SU-DHL-6 (cell line): ENCODE data around the gene CD207.

Experiments used
- H2AFZ ChIP-seq: fragments of 200-600 bp; sonication (generic); 2 replicates; pipeline ENCODE4 v1.6.1; 2014; ENCODE audit warnings: low read depth, mild to moderate bottlenecking, moderate library complexity, mixed read lengths, antibody characterized with exemption, low read length; ENCODE audit not compliant: severe bottlenecking
- H3F3A ChIP-seq: fragments of 200-600 bp; shearing (Covaris generic); 2 replicates; pipeline ENCODE4 v1.6.0; 2016; ENCODE audit warnings: antibody characterized with exemption, mild to moderate bottlenecking; ENCODE audit not compliant: insufficient read depth
- H3K27ac ChIP-seq: fragments of 200-600 bp; sonication (generic); 2 replicates; pipeline ENCODE4 v1.5.1; 2016; ENCODE audit warnings: low read depth, mild to moderate bottlenecking, low read length, moderate library complexity, mixed read lengths
- H3K27me3 ChIP-seq: fragments of 200-600 bp; sonication (generic), shearing (Covaris generic); 2 replicates; pipeline ENCODE4 v1.6.0; 2014; ENCODE audit warnings: mild to moderate bottlenecking, low read length
- H3K36me3 ChIP-seq: fragments of 200-600 bp; sonication (generic); 2 replicates; pipeline ENCODE4 v1.6.1; 2014; ENCODE audit warnings: mild to moderate bottlenecking, low read length, mixed read lengths
- H3K4me2 ChIP-seq: fragments of 300-600, 200-600 bp; shearing (Covaris generic), sonication (generic); 2 replicates; pipeline ENCODE4 v1.6.0; 2014; ENCODE audit warnings: low read length, low read depth, mild to moderate bottlenecking; ENCODE audit not compliant: poor library complexity, severe bottlenecking
- H3K4me3 ChIP-seq: fragments of 200-600 bp; sonication (generic); 2 replicates; pipeline ENCODE4 v1.5.1; 2014; ENCODE audit warnings: antibody characterized with exemption, low read length, mild to moderate bottlenecking, mixed read lengths; ENCODE audit not compliant: insufficient read depth, poor library complexity, severe bottlenecking
- H3K79me2 ChIP-seq: fragments of 200-600 bp; sonication (generic); 2 replicates; pipeline ENCODE4 v1.6.1; 2014; ENCODE audit warnings: mild to moderate bottlenecking, low read length, moderate library complexity; ENCODE audit not compliant: insufficient read depth
- H3K9ac ChIP-seq: fragments of 200-600 bp; sonication (generic); 2 replicates; pipeline ENCODE4 v1.7.0; 2014; ENCODE audit warnings: mild to moderate bottlenecking, low read length
- H3K9me2 ChIP-seq: fragments of 200-600 bp; sonication (generic); replicated peaks from 2 replicates; pipeline ENCODE4 v1.6.1; 2014; ENCODE audit warnings: low read length; ENCODE audit not compliant: insufficient read depth
- H3K9me3 ChIP-seq: fragments of 200-600 bp; sonication (generic); 2 replicates; pipeline ENCODE4 v1.6.1; 2014; ENCODE audit warnings: low read length, mixed read lengths; ENCODE audit not compliant: insufficient read depth
- H4K20me1 ChIP-seq: fragments of 200-600 bp; sonication (generic); 2 replicates; pipeline ENCODE4 v1.6.1; 2014; ENCODE audit warnings: low read depth, mild to moderate bottlenecking, antibody characterized with exemption, low read length, moderate library complexity, mixed read lengths
- EZH2phosphoT487 ChIP-seq: fragments of 200-600 bp; sonication (generic), shearing (Covaris generic); conservative IDR thresholded peaks from 2 replicates; pipeline ENCODE4 v1.6.1; 2018; ENCODE audit warnings: mild to moderate bottlenecking, antibody characterized with exemption, low read length, moderate library complexity, mixed read lengths
- TF ChIP-seq, protein P1 (sequence below): fragments of 200-600 bp; sonication (generic); IDR thresholded peaks from one replicate; pipeline ENCODE4 v1.5.1; 2017; ENCODE audit warnings: antibody characterized with exemption, mild to moderate bottlenecking, low read length, moderate library complexity; ENCODE audit not compliant: insufficient read depth, poor library complexity, severe bottlenecking

Gene CD207

DNA sequence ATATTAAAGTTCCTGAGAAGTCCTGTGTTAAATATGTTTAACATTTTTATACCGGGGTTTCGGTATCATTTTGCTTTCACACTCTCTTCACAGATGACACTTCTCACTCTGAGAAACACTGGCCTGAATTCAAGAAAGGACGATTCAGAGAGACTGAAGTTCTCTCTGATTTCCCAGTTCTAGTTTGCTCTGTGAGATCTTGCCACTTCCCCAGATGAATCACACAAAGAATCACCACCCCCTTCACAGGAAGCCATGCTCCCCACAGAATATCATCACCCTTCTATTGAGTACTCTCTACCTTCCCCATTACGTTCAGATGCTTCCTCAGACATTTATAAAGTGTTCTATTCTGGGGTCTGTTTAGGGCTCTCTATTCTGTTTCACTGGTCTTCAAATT is 16.1 kb upstream of the CD207 start:
- no peaks in the 10 kb centered on the region for H3K9me3 ChIP-seq
- H3K27me3 ChIP-seq = no peaks in the 10 kb centered on the region; the same call in 1 of the 2 replicates
- TF ChIP-seq, protein P1, sequence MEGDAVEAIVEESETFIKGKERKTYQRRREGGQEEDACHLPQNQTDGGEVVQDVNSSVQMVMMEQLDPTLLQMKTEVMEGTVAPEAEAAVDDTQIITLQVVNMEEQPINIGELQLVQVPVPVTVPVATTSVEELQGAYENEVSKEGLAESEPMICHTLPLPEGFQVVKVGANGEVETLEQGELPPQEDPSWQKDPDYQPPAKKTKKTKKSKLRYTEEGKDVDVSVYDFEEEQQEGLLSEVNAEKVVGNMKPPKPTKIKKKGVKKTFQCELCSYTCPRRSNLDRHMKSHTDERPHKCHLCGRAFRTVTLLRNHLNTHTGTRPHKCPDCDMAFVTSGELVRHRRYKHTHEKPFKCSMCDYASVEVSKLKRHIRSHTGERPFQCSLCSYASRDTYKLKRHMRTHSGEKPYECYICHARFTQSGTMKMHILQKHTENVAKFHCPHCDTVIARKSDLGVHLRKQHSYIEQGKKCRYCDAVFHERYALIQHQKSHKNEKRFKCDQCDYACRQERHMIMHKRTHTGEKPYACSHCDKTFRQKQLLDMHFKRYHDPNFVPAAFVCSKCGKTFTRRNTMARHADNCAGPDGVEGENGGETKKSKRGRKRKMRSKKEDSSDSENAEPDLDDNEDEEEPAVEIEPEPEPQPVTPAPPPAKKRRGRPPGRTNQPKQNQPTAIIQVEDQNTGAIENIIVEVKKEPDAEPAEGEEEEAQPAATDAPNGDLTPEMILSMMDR = no peak
- no peak for TF ChIP-seq EZH2phosphoT487
- no peak overlapping the region for H3K27ac ChIP-seq
- H3K9me2 ChIP-seq = no peaks in the 10 kb centered on the region
- H2AFZ ChIP-seq = no peak overlapping the region
- no peaks in the 10 kb centered on the region for H3K79me2 ChIP-seq
- H3K9ac ChIP-seq = no peak overlapping the region
- no peaks in the 10 kb centered on the region for H3F3A ChIP-seq
- H3K36me3 ChIP-seq = no peaks in the 10 kb centered on the region
- H3K4me2 ChIP-seq = no peak overlapping the region
- H4K20me1 ChIP-seq = no peaks in the 10 kb centered on the region
- H3K4me3 ChIP-seq = no peak overlapping the region

DNA sequence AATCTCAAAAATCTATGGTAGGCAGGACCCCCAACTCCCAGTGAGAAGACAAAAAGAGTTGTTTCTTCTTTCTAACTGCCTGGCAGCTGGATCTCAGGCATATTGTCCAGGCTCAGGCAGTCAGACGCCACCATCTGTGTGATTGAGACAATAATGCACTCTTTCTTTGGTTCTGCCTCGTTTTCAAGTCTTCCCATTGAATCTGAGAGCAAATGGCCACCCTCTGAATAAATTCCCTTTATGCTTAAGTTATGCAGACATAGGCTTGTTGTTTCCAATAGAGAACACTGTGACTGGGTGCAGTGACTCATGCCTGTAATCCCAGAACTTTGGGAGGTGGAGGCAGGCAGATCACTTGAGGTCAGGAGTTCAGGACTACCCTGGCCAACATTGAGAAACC is 15.3 kb upstream of the CD207 start:
- H3K79me2 ChIP-seq = no peaks in the 10 kb centered on the region
- no peaks in the 10 kb centered on the region for H3K9me2 ChIP-seq
- no peak overlapping the region for H2AFZ ChIP-seq
- no peak overlapping the region for H3K27ac ChIP-seq
- H4K20me1 ChIP-seq = no peaks in the 10 kb centered on the region
- H3K27me3 ChIP-seq = no peaks in the 10 kb centered on the region; the same call in 1 of the 2 replicates
- H3K9me3 ChIP-seq = no peaks in the 10 kb centered on the region
- H3K36me3 ChIP-seq = no peaks in the 10 kb centered on the region
- H3F3A ChIP-seq = no peaks in the 10 kb centered on the region
- no peak overlapping the region for H3K9ac ChIP-seq
- H3K4me3 ChIP-seq = no peak overlapping the region
- TF ChIP-seq, protein P1 = no peak
- no peak overlapping the region for H3K4me2 ChIP-seq

DNA sequence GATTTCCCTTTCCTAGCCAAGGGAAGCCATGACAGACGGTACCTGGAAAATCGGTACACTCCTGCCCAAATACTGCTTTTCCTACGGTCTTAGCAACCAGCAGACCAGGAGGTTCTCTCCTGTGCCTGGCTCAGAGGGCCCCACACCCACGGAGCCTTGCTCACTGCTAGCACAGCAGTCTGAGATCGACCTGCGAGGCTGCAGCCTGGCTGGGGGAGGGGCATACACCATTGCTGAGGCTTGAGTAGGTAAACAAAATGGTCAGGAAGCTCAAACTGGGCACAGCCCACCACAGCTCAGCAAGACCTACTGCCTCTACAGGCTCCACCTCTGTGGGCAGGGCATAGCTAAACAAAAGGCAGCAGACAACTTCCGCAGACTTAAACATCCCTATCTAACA is 6.8 kb upstream of the CD207 start:
- Histone ChIP-seq H3K9me3 (no peaks in the 10 kb centered on the region), H3F3A (no peaks in the 10 kb centered on the region), H3K36me3 (no peaks in the 10 kb centered on the region), H3K4me2 (no peak overlapping the region), H2AFZ (no peak overlapping the region), H3K9ac (no peak overlapping the region), H3K4me3 (no peak overlapping the region), H4K20me1 (no peaks in the 10 kb centered on the region), H3K27me3 (0 out of 2 replicates have a peak, but pooled peaks cover 3% of the 10 kb centered on the region), H3K27ac (no peak overlapping the region), H3K79me2 (no peaks in the 10 kb centered on the region), H3K9me2 (no peaks in the 10 kb centered on the region)
- TF ChIP-seq EZH2phosphoT487 = no peak
- TF ChIP-seq, protein P1 = no peak
